Activated T-cell treated with anti-CD3 and anti-CD28 coated beads for 48 hours (primary cell): Measurements from ENCODE around the gene BTBD7.

Experiments used
- DNase-seq: peaks from one replicate; pipeline ENCODE4 v3.0.0-alpha.2; 2020; ENCODE audit warnings: low read depth

BTBD7 gene

DNA sequence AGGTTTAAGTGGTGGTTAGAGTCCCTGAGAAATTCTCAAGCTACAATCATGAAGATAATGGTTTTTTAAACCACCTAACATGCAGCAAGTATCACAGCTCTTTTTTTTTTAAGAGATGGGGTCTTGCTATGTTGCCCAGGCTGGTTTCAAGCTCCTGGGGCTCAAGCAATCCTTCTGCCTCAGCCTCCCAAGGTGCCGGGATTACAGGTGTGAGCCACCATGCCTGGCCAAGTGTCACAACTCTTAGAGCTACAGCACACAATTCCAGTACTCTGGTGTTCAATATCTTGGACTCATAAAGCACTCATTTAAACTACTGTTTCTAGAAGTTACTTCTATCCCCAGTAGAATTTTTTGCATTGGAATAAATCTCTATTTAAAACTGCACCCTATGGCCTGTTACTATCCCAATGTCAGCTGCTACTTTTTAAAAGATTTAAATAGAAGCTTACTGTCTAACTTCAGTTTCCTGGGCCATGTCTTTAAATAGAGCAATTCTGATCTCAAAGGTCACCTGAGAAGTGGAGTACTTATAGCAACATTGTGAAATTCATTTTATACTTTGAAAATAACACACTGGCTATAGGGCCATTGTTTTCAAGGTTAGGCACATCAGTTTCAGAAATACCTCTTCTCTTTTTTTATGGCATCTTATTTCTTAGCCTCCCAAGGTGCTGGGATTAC, 137.4 kb downstream of the BTBD7 start:
- DNase-seq = no peak
